HG03432 (cell line): ENCODE measurements around the gene BICC1.

Source experiments
- ATAC-seq: cut with Tn5 transposase; IDR thresholded peaks from one replicate; pipeline ENCODE4 v1.9.1; 2021; ENCODE audit warnings: mild to moderate bottlenecking, moderate library complexity; ENCODE audit not compliant: unreplicated experiment

The BICC1 gene

DNA sequence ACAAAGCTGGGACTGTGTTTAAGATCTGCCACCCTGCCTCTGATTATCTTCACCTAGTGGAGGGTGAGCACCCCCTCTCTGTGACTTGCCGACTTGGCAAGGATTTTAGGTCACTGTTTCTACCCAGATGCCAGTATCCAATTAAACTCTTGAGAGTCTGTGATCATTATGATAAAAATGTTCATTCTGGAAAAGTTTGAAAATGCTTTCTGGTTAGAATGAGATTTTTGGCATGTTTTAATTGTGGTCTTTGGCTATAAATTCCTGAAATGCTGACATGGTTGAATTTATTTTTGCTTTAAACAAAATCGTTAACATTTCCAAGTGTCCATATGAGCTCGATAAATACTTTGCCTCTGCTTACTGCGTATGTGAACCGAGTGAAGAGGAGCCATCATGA lies 221.4 kb downstream of the BICC1 start:
- ATAC-seq: no peak

DNA sequence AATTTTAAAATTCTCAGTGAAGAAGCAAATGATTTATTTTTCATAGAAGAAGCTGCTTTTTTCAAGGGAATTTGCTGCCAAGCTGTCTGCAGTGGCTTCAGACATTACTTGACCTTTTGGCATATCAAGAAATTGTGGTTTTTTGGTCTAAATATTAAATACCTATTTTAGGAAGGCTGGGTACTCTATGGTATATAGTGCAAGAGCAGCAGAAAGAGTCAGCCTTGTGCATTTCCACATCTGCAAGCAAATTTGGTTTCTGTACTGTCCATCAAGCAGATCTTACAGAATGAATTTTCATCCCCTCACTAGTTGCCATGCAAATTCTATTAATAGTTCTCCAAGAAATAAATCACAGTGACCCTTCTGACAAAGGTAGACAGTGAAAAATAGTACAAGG lies 222.0 kb downstream of the BICC1 start:
- ATAC-seq: no peak

DNA sequence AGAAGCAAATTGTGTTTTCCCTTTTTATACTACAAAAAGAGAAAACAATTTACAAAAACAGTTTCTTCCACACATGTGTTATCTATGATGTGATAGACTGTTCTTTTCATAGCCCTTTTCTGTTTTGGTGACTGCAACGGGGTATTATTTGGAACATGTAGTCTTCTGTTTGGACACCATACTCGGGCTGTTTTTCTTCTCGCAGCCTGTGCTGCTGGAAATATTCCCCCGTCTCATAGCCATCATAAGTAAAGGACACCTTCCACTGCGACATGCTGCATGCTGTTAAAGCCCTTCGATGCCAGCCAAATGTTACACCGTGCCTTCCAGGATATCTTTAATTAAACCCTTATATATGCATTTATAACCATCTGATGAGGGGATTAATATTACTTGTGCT lies 222.4 kb downstream of the BICC1 start:
- ATAC-seq: no peak

DNA sequence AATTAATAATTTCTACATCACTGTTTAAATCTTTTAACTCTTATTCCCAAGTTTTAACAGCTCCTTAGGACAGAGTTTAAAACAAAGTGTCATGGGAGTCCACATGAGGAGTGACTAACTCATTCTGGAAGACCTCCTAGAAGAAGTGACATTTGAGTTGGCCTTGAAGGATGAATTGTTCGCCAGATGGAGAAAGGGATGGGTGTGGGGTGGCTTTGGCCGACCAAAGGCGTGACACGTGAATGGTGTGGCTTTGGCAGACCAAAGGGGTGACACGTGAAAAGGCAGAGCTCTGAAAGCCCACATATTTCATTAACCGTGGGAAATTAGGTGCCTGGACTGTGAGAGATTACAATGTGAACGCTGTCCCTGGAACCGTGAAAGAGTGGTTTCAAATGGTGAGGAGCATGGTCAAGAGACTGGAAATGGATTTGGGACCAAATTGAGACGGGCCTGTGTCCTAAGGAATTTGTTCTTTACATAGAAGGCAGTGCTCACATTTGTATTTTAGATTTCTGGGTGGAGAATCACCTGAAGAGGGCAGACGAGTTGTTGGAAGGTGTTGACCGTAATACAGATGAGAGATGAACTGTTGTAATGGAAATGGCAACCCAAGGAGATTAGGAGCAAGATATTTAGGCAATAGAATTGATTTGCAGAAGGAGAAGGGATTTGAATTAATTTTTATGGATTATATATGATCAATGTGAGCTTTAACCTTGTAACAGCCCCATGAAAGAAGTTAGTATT lies 228.1 kb downstream of the BICC1 start:
- no peak for ATAC-seq

DNA sequence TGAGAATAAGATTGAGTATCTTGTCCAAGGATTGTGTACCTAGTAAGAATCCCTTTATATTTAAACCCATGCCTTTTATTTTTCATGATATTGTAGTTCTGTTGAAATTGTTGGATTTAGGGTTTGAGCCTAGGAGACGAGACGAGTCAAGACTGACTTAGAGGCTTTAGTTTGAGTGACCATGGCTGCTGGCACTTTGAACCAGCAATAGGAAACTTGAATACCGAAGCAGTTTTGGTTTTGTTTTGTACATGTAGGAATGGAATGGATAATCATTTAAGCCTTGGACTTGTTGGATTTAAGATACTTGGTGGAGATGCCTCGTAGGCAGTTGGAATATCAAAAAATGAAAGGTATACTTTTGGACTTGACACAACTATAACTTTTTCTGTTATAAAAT lies 229.0 kb downstream of the BICC1 start:
- ATAC-seq: no peak

DNA sequence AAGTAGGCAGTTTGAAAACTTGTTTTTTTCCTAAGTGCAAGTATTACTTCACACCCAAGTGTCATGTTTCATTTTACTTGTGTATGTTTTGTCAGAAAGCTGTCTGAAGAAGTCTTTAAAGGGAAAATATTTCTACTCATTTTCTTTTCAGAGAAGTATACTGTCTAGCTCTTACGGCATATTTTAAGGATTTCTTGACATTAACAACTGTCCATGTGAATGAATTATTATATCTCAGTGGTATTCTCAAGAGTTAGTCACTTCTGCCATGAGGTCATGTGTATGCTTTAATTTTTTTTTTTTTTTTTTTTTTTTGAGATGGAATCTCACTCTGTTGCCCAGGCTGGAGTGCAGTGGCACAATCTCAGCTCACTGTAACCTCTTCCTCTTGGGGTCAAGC lies 229.5 kb downstream of the BICC1 start:
- ATAC-seq: no peak

DNA sequence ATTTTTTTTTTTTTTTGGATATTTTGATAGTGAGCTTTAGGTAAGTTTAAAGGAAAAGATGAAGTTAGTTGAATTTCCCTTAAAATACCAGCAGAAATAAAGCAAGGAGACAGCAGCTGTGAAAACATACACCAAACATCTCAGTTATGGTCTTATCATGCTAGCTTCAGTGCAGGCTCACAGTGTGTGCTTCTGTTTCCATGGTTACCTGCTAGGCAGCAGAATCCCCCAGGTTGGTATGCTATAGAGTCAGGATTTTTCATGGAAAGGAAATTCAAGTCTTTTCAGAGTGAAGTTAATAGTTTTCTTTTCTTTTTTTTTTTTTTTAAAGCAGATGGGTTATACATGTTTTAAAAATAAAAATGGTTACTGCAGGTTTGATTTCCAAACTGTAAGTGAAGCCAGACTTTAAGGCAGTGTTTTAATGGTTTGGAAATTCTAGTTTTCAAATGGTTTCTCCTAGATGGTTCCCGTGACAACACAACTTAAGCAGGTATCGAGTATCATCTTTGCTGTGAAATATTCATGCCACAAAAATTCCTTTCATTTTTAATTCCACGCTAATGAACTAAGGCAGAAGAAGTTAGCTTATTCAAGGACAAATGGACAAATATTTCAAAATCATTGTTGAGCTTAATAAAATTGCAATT lies 230.9 kb downstream of the BICC1 start:
- ATAC-seq: no peak

DNA sequence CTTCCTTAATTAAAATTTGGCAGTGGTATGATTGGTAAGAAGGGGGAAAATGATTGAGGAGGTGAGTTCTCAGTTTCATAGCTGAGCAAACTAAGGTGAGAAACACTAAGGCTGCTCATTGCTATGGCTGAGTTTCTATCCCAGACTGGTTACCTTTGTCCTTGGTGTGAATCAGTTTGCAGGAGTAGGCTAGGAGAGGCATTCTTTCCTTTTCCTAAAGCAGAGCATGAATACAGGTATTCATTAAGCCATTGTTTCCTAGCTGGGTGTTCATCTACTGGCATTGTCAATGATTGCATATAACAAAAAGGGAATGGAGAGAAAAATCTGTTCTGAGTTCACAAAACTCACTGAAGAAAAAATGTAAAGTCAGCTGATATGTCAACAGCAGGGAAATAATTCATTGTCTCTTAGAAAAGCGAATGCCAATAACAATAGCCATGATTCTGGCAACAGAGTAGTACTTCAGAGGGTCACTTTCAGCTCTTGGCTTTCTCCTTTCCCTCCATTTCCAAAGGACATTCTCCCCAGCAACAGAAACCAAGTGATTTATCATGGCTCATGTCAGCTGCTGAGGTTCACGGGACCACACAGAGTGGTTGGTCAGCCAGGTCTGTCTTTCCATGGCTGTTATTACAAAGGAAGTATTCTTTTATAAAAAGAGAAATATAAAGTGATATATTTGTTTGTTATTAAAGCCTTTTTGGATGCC lies 234.0 kb downstream of the BICC1 start:
- no peak for ATAC-seq

DNA sequence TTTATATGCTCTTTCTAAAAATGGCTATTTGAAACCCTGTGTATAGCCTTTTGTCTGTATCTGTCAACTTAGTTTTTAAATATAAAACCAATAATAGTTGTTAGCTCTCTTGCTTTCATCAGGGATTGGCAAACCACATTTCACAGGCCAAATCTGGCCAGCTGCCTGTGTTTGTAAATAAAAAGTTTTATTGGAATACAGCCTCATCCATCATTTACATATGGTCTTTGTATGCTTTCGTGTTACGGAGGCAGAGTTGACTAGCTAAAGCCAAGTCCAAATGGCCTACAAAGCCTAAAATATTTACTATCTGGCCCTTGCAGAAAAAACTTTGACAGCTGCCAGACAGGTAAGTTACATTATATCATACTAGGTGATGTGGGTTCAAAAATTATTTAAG lies 235.0 kb downstream of the BICC1 start:
- ATAC-seq: no peak

DNA sequence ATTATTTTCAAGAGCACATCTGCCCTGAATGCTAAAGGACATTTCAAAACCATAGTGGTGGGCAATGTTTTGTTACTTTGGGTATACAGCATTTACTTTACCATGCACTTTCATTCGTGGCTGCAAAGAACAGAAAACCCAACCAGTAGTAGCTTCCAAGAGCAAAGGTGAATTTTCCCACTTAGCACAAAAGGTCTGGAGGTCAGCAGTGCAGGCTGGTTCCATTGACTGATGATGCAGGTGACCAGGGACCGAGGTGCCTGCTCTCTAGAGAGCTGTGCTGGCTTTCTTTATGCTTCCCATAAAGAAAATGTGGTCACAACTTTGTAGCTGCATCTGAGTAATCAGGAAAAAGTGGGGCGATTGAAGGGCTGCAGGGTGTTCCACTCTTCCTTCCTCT lies 240.0 kb downstream of the BICC1 start:
- no peak for ATAC-seq

DNA sequence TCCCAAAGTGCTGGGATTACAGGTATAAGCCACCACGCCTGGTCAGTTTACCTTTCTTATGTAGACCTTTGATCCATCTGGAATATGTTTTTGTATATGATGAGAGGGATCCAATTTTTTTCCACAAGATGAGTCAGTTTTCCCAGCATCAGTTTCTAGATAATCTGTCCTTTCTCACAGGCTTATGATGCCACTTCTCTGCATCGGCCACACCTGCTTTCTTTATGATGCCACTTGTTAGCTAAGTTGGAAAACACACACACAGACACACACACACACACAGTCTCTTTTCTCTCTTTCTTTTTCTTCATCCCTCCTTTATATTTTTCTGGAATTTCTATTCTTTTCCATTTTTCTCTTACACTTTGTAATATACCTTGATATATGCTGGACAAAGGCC lies 240.8 kb downstream of the BICC1 start:
- no peak for ATAC-seq

DNA sequence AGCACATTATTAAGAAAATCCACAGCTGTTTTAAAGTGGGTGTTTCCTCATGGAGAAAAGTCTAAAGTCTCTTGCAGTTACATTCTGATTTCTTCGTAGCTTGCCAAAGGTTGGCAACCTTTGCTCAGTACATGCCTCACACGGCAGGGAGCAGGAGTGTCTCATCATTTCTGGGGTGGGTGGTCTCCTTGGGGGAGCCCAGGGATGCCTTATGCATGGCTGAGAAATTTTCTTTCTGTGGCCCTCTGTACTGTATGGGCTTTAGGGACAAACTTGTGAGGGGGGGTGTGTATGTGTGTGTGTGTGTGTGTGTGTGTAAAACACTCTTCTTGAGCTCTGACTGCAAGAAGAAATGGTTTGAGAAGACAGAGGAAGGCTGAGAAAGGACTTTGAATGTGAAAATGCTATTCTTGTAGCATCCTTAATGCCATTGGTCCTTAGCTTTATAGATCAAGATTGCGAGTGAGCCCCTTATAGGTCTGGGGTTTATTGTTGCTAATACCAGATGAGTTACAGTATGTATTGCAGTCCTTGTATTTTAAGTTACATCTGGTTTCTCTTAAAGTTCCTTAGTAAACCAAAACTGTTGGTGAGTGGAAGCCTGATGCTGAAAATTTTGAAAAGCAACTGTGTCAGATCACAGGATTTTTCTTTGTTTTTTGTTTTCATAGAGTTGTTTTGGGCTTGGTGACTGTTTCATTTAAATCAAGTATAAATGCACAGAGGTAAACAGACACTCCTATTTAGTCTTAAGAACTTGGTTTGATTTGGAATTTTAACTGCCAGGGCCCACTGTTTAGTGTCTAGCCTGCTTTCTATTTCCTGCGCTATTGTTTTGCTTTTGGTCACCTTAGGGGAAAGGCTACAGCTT lies 242.0 kb downstream of the BICC1 start:
- ATAC-seq: no peak

DNA sequence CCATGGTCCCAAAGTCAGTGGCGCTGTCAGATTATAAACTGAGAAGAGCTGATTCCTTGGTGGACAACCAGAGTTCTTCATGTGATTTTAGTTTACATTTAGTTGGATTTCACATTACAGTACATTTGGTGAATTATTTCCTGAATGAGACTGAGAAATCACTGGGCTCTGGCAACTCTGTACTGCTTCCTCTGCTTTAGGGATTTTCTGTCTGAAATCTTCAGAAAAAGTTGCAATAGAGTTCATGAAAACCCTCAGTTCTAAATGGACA lies 242.6 kb downstream of the BICC1 start:
- ATAC-seq: no peak

DNA sequence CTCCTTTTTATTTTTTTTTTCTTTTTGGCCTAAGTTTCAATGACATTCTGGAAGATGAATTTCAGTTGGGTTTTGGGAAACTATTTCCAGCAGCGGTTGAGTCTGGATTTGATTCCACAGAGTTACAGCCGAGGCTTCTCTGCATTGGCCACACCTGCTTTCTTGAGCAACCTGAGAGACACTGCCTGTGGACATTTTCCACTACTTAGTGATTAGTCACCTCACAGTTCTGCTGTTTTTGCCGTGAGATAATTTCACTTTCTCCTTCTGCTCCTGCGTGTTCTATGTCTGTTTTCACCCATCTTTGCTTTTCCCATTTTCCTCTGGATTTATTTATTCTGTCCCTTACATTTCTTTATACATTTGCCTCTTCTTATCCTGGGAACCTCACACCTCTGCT lies 243.0 kb downstream of the BICC1 start:
- no peak for ATAC-seq

DNA sequence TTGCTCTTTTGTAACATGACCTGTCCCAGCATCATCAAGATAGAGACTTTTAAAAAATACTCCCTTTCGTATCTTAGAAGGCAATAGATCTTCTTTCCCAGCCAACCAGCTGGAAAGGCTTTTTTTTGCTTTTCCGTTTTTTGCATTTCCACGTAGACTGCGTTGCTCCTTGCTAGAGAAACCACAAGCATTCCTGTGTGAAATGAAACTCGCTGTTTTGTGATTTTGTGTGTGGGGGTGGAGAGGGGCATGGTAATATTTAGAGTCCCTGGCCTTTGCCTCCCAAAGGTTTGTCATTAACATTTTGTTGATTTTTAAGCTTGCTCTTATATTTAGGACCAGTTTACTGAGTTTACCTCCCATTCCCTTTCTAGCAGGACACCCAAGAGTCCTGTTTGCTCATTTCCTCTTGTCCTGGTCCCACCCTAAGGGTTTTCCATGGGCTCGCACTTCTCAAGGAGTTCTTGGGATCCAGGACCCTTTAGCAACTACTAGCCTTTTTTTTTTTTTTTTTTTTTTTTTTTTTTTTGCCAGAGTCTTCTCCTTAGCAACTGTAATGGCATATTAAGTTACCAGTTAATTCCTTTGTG lies 243.6 kb downstream of the BICC1 start:
- no peak for ATAC-seq

DNA sequence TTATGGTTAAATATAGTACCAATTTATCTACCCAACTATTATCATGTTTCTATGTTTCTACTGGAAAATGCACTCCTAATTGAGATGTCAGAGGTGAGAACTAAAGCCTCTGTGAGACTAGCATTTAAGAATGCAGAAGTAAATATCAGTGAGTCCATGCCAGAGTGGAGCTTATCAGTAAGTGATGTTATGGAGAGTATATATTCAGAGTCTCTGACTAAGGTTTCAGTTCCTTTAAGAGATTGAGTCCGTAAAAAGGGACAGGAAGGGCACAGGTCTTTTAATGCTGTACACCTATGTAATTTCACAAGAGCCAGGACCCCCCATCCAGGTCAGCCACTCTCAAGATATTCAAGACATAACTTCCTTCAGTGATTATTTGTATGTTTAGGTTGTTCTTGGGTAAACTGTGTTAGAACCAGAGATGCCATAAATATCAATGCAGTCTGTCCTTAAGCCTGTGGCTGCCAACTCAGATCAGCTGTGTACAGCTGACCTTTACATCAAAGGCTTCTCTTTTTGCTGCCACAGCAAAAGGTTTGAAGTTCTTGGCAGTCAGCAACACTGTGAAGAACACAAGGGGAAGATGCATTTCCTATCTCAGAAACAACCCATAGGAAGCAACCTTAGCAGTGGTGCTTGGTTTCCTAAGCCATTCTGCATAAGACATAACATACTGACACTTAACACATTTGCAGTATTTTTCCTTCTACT lies 244.8 kb downstream of the BICC1 start:
- ATAC-seq: peak; percentile 45

DNA sequence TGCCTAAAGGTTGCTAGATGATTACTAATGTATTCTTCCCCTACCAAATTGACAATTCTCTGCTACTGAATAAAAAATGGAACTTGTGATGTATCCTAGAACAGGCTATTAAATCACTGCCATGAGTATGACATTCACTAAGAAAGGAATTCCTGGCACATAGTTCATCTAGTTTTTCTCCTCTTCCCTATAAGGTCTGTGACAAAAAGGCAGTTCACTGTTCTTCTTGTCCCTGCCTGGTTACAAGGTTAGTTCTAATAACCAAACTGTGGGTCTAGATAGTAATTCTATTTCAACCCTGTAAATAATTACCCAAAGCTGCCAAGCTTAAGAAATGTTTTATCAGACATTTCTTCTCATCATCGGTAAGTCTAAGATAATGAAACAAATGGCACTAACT lies 245.6 kb downstream of the BICC1 start:
- no peak for ATAC-seq

DNA sequence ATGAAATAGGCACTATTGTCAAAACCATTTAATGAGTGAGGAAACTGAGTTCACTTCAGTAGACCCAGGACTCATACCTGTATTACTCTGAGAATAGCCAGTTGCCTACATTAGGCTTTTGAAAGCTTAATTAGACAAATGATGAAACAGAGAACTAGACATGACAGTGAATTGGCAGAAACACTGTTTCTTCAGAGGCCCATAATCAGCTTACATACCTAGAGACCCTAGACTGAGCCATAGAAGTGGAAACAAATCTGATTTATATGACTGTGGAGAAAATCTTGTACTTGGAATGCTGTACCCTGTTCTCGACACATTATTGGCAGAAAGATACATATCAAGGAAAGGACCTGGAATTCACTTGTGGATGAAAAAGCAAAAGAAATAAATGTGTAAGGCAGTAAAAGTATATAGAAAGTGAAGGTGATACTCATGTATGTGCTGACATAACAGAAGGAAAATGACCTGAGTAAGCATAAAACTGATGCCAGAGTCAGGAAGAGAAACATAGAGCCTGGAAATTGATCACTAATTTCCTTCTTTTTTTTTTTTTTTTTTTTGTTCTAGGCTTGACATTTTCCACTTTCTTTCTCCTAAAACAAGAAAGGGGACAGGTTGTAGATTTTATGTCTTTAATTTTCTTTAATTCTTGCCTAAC lies 251.5 kb downstream of the BICC1 start:
- ATAC-seq: no peak

DNA sequence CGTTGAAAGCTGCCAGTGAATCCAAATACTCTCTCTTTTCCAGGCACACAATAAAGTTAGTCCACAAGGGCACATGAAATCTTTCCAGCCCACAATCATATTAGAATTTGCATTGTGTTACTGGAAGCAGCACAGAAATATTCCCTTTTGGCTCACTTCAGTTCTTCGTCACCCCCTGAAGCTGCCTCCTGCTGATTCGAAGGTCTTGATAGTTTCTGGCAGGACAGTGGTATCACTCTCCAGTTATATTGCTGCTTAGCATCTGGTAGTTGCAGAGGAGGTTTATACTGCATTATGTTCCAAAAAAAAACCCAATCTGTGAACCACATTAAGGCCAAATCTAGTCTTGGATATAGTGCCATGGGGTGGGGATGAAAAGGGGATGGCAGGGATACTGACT lies 253.2 kb downstream of the BICC1 start:
- no peak for ATAC-seq

DNA sequence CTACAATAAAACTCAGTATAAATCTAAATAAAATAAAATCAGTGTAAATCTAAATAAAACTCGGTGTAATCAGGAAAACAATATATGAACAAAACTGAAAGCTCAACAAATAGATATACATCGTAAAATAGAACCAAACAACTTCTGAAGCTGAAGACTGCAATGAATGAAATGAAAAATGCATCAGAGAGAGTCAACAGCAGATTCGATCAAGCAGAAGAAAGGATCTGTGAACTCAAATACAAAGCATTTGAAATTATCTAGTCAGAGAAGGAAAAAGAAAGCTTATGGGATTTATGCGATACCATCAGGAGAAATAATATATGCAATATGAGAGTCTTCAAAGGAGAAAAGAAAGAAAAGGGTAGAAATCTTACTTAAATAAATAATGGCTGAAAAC lies 255.0 kb downstream of the BICC1 start:
- no peak for ATAC-seq
